ENCODE measurements around the gene DOCK9.

- TF ChIP-seq EZH2 (IDR thresholded peaks at IDR 0.05; ENCODE audit: low read length, unreplicated experiment) (no peak), CTCF (conservative IDR thresholded peaks at IDR 0.05; ENCODE audit: low read depth, low read length) (no peak)
Measured at GRCh38 chr13:98746968-98747367, 230.9 kb downstream of the DOCK9 start.
